GM12891 (cell line): Measurements from ENCODE around the gene PCDHGB6.
A peak's percentile ranks its signal among the peaks of the same experiment; 100 is the strongest.
"Not testable (repeated sequence)": the region's sequence is repeated elsewhere in the genome, so short reads cannot be mapped to it uniquely, and the experiment has no call there.

ENCODE experiments used
- DNase-seq: peaks from one replicate; pipeline ENCODE4 v3.0.0; 2011; ENCODE audit warnings: low spot score; ENCODE audit not compliant: insufficient read length
- FAIRE-seq: peaks from 2 replicates; lab custom pipeline; 2011; peaks lifted over from hg19 to GRCh38; lab: Jason Lieb, UNC
- PAX5 ChIP-seq: IDR thresholded peaks from 2 replicates; pipeline ENCODE4 v1.6.1; 2011; ENCODE audit warnings: low read length, moderate library complexity, mild to moderate bottlenecking; ENCODE audit not compliant: insufficient read depth, severe bottlenecking
- POLR2A ChIP-seq: IDR thresholded peaks from 2 replicates; pipeline ENCODE4 v1.6.1; 2011; ENCODE audit warnings: low read depth, low read length, control low read depth
- POLR2AphosphoS5 ChIP-seq: IDR thresholded peaks from 2 replicates; pipeline ENCODE4 v1.6.1; 2011; ENCODE audit warnings: low read depth, low read length, control low read depth
- POU2F2 ChIP-seq: IDR thresholded peaks from 2 replicates; pipeline ENCODE4 v1.6.1; 2011; ENCODE audit warnings: low read depth, mild to moderate bottlenecking, control low read depth, low read length, moderate library complexity
- SPI1 ChIP-seq: IDR thresholded peaks from 2 replicates; pipeline ENCODE4 v1.6.1; 2011; ENCODE audit warnings: low read depth, low read length, control low read depth
- TAF1 ChIP-seq: IDR thresholded peaks from 2 replicates; pipeline ENCODE4 v1.6.1; 2011; ENCODE audit warnings: low read depth, low read length, control low read depth

Gene PCDHGB6

DNA sequence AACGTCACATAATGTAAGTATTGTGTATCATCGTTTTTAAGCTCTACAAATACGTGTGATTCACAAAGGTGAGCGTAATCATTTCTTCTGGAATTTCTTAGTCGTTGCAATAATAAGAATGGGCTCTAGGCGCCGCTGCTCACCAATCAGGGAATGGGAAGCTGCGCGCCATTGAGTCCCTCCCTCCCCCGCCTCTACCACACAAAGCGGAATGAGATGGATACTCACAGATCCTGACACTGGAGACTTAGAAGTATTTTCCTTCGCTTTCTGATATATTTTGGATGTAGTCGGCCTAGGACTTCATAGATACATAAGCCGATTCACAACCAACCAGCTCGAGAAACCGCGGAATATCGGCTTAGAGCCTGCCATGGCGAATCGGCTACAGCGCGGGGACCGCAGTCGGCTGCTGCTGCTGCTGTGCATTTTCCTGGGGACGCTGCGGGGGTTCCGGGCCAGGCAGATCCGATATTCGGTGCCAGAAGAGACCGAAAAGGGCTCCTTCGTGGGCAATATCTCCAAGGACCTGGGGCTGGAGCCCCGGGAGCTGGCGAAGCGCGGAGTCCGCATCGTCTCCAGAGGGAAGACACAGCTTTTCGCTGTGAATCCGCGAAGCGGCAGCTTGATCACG, 13.2 kb downstream of the PCDHGB6 start, which contains the start of gene PCDHGA11:
PCDHGA11 (plus strand) TSS at position 197 of the 634 bp plus-strand sequence; CDS start at position 374, 177 bp downstream.
- no peak for DNase-seq
- peak; percentile 59 for FAIRE-seq

DNA sequence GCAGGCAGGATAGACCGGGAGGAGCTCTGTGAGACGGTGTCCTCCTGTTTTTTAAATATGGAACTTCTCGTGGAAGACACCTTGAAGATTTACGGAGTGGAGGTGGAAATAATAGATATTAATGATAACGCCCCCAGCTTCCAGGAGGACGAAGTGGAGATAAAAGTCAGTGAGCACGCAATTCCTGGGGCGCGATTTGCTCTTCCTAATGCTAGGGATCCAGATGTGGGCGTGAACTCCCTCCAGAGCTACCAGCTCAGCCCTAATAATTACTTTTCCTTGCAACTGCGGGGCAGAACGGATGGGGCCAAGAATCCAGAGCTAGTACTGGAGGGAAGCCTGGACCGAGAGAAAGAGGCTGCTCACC, 13.7 kb downstream of the PCDHGB6 start:
- no peak for DNase-seq
- no peak for TF ChIP-seq POLR2AphosphoS5
- no peak for TF ChIP-seq POU2F2
- TF ChIP-seq SPI1 = no peak
- TF ChIP-seq PAX5 = no peak
- no peak for TF ChIP-seq TAF1
- TF ChIP-seq POLR2A = no peak
- peak; percentile 9 for FAIRE-seq

More for the DNA sequence above, 13.2 kb downstream of the PCDHGB6 start, which contains the start of gene PCDHGA11:
- TF ChIP-seq POLR2A = no peak
- no peak for TF ChIP-seq POLR2AphosphoS5
- TF ChIP-seq TAF1 = no peak
- TF ChIP-seq POU2F2 = no peak
- no peak for TF ChIP-seq PAX5
- TF ChIP-seq SPI1 = no peak

DNA sequence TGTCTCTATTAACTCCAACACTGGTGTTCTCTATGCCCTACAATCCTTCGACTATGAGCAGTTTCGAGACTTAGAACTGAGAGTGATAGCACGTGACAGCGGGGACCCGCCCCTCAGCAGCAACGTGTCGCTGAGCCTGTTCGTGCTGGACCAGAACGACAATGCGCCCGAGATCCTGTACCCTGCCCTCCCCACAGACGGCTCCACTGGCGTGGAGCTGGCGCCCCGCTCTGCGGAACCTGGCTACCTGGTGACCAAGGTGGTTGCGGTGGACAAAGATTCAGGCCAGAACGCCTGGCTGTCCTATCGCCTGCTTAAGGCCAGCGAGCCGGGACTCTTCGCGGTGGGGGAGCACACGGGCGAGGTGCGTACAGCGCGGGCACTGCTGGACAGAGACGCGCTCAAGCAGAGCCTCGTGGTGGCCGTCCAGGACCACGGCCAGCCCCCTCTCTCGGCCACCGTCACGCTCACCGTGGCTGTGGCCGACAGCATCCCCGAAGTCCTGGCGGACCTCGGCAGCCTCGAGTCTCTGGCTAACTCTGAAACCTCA, 15.0 kb downstream of the PCDHGB6 start:
- DNase-seq = no peak
- TF ChIP-seq PAX5 = no peak
- no peak for TF ChIP-seq SPI1
- TF ChIP-seq POLR2AphosphoS5 = no peak
- no peak for TF ChIP-seq POLR2A
- no peak for TF ChIP-seq TAF1
- no peak for TF ChIP-seq POU2F2
- no peak for FAIRE-seq

DNA sequence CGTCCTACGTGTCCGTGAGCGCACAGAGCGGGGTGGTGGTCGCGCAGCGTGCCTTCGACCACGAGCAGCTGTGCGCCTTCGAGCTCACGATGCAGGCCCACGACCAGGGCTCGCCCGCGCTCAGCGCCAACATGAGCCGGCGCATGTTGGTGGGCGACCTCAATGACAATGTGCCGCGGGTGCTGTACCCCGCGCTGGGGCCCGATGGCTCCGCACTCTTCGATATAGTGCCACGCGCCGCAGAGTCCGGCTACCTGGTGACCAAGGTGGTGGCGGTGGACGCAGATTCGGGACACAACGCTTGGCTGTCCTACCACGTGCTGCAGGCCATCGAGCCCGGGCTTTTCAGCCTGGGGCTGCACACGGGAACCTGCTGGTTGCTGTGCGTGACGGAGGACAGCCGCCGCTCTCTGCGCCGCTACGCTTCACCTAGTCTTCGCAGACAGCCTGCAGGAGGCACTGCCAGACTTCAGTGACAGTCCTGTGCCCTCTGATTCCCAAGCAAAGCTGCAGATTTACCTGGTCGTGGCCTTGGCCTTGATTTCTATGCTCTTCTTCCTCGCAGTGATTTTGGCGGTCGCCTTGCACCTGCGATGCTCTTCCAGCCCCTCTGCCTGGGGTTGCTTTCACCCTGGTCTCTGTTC, 20.1 kb downstream of the PCDHGB6 start:
- FAIRE-seq (no peak), DNase-seq (no peak)
- no peak for TF ChIP-seq TAF1
- TF ChIP-seq PAX5 = no peak
- no peak for TF ChIP-seq SPI1
- no peak for TF ChIP-seq POLR2AphosphoS5
- TF ChIP-seq POLR2A = no peak
- TF ChIP-seq POU2F2 = no peak

DNA sequence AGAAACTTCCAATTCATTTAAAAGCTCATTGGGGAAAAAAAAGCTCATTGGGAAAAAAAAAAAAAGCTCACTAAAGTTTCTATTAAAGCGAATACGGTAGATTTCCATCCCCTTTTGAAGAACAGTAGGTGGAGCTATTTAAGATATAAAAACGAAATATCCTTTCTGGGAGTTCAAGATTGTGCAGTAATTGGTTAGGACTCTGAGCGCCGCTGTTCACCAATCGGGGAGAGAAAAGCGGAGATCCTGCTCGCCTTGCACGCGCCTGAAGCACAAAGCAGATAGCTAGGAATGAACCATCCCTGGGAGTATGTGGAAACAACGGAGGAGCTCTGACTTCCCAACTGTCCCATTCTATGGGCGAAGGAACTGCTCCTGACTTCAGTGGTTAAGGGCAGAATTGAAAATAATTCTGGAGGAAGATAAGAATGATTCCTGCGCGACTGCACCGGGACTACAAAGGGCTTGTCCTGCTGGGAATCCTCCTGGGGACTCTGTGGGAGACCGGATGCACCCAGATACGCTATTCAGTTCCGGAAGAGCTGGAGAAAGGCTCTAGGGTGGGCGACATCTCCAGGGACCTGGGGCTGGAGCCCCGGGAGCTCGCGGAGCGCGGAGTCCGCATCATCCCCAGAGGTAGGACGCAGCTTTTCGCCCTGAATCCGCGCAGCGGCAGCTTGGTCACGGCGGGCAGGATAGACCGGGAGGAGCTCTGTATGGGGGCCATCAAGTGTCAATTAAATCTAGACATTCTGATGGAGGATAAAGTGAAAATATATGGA, 22.7 kb downstream of the PCDHGB6 start, which contains the start of gene PCDHGA12:
PCDHGA12 (plus strand) TSS at position 176 of the 782 bp plus-strand sequence; CDS start at position 429, 253 bp downstream.
- TF ChIP-seq TAF1 (no peak), PAX5 (no peak), POLR2AphosphoS5 (no peak), POU2F2 (no peak)
- FAIRE-seq = no peak
- DNase-seq = no peak

DNA sequence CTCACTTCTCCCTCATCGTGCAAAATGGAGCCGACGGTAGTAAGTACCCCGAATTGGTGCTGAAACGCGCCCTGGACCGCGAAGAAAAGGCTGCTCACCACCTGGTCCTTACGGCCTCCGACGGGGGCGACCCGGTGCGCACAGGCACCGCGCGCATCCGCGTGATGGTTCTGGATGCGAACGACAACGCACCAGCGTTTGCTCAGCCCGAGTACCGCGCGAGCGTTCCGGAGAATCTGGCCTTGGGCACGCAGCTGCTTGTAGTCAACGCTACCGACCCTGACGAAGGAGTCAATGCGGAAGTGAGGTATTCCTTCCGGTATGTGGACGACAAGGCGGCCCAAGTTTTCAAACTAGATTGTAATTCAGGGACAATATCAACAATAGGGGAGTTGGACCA, 23.5 kb downstream of the PCDHGB6 start:
- FAIRE-seq (no peak), DNase-seq (no peak)
- TF ChIP-seq SPI1 (no peak), TAF1 (no peak), PAX5 (no peak), POU2F2 (no peak)

DNA sequence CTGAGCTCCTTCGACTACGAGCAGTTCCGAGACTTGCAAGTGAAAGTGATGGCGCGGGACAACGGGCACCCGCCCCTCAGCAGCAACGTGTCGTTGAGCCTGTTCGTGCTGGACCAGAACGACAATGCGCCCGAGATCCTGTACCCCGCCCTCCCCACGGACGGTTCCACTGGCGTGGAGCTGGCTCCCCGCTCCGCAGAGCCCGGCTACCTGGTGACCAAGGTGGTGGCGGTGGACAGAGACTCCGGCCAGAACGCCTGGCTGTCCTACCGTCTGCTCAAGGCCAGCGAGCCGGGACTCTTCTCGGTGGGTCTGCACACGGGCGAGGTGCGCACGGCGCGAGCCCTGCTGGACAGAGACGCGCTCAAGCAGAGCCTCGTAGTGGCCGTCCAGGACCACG, 24.5 kb downstream of the PCDHGB6 start:
- not testable (repeated sequence) for DNase-seq, FAIRE-seq

DNA sequence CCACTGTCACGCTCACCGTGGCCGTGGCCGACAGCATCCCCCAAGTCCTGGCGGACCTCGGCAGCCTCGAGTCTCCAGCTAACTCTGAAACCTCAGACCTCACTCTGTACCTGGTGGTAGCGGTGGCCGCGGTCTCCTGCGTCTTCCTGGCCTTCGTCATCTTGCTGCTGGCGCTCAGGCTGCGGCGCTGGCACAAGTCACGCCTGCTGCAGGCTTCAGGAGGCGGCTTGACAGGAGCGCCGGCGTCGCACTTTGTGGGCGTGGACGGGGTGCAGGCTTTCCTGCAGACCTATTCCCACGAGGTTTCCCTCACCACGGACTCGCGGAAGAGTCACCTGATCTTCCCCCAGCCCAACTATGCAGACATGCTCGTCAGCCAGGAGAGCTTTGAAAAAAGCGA, 24.9 kb downstream of the PCDHGB6 start:
- DNase-seq, FAIRE-seq: not testable (repeated sequence)

DNA sequence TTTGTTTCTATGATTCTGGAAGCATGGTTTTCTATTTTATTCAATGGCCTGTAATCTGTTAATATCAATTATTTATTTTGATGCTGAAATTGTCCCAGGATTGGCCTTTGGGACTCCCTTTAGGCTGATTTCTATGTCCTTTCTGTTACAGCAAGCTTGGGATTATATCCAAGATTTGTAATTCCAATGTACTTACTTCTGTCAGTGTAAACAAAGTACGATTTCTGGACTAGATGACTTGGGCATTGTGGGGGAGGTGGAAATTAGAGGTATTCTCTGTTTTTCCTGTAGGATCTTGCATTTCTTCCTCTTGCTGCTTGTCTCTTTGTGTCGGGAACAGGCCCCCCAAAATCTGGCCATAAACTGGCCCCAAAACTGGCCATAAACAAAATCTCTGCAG, 26.2 kb downstream of the PCDHGB6 start:
- DNase-seq = no peak
- no peak for TF ChIP-seq SPI1
- TF ChIP-seq POU2F2 = no peak
- TF ChIP-seq POLR2AphosphoS5 = no peak
- TF ChIP-seq PAX5 = no peak
- TF ChIP-seq TAF1 = no peak
- no peak for TF ChIP-seq POLR2A
- no peak for FAIRE-seq

DNA sequence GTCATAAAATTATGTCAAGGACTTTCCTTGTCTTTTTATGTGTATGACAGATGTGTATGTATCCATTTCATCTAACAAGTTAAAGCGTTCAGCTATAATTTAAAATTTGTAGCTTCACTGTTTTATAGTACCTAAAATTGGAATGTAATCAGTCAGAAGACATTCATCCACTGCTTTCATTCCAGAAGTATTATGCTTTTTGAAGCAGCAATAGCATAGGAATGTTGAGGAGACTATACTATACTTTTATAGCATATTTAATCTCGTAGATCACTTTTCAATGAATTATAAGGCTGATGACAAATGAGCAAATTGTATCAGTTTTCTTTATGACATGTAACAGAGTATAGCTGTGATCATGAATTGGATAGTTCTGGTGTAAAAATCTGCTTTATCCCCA, 29.4 kb downstream of the PCDHGB6 start:
- FAIRE-seq (no peak), DNase-seq (no peak)
- TF ChIP-seq POLR2A (no peak), PAX5 (no peak), POLR2AphosphoS5 (no peak), POU2F2 (no peak), SPI1 (no peak), TAF1 (no peak)
